GM23338 (cell line): ENCODE results near the gene GALNT11. TPM values are rescaled to one million over a fixed set of nuclear protein-coding genes. Genes with fewer than 3 reads are reported as not detected.

Experiments used
- ATAC-seq: fragments of 200-7000 bp; cut with Tn5 transposase; 3 replicates; pipeline ENCODE4 v1.9.1; 2020
- DNase-seq: peaks from one replicate; pipeline ENCODE4 v3.0.0-alpha.2; 2015; ENCODE audit warnings: low spot score
- H2AFZ ChIP-seq: fragments of 200-600 bp; sonication (generic); 2 replicates; pipeline ENCODE4 v1.8.0; 2016; ENCODE audit warnings: antibody characterized with exemption, mild to moderate bottlenecking, moderate library complexity
- H3F3A ChIP-seq: fragments of 200-600 bp; sonication (generic); replicated peaks from 2 replicates; pipeline ENCODE4 v1.8.0; 2017; ENCODE audit warnings: antibody characterized with exemption, mixed run types, low read depth
- H3K27ac ChIP-seq: fragments of 200-600 bp; sonication (generic); 2 replicates; pipeline ENCODE4 v1.6.1; 2016; ENCODE audit warnings: low read depth
- H3K27me3 ChIP-seq: fragments of 200-600 bp; sonication (generic); 2 replicates; pipeline ENCODE4 v1.8.0; 2016; ENCODE audit warnings: mild to moderate bottlenecking, mixed run types, moderate library complexity; ENCODE audit not compliant: insufficient read depth
- H3K36me3 ChIP-seq: fragments of 200-600 bp; sonication (generic); 2 replicates; pipeline ENCODE4 v1.8.0; 2016; ENCODE audit warnings: mild to moderate bottlenecking; ENCODE audit not compliant: insufficient read depth
- H3K4me1 ChIP-seq: fragments of 200-600 bp; sonication (generic); 2 replicates; pipeline ENCODE4 v1.8.0; 2016; ENCODE audit warnings: mild to moderate bottlenecking, moderate library complexity; ENCODE audit not compliant: insufficient read depth
- H3K4me2 ChIP-seq: fragments of 200-600 bp; sonication (generic); 2 replicates; pipeline ENCODE4 v1.7.1; 2017; ENCODE audit warnings: mixed run types
- H3K4me3 ChIP-seq: fragments of 200-600 bp; sonication (generic); 2 replicates; pipeline ENCODE4 v1.6.1; 2016; ENCODE audit warnings: mixed run types
- H3K79me2 ChIP-seq: fragments of 200-600 bp; sonication (generic); replicated peaks from 2 replicates; pipeline ENCODE4 v1.8.0; 2017; ENCODE audit warnings: mild to moderate bottlenecking; ENCODE audit not compliant: insufficient read depth
- H3K9me2 ChIP-seq: fragments of 200-600 bp; sonication (generic); 2 replicates; pipeline ENCODE4 v1.8.0; 2017; ENCODE audit not compliant: insufficient read depth
- H4K20me1 ChIP-seq: fragments of 200-600 bp; sonication (generic); replicated peaks from 2 replicates; pipeline ENCODE4 v1.8.0; 2017; ENCODE audit warnings: mild to moderate bottlenecking; ENCODE audit not compliant: insufficient read depth
- H3K27ac Mint-ChIP-seq: 2 replicates; pipeline ENCODE4 v1.8.0; 2020; ENCODE audit warnings: inconsistent platforms, mild to moderate bottlenecking, moderate library complexity, mixed read lengths
- H3K27me3 Mint-ChIP-seq: 3 replicates; pipeline ENCODE4 v1.8.0; 2022; ENCODE audit warnings: low read depth, mild to moderate bottlenecking, moderate library complexity, mixed read lengths, inconsistent platforms; ENCODE audit not compliant: insufficient read depth, poor library complexity
- H3K36me3 Mint-ChIP-seq: 3 replicates; pipeline ENCODE4 v1.8.0; 2021; ENCODE audit warnings: low read depth, mild to moderate bottlenecking, inconsistent platforms, moderate library complexity, mixed read lengths
- H3K4me1 Mint-ChIP-seq: 3 replicates; pipeline ENCODE4 v1.8.0; 2020; ENCODE audit warnings: mild to moderate bottlenecking, inconsistent platforms, mixed read lengths
- H3K4me3 Mint-ChIP-seq: 3 replicates; pipeline ENCODE4 v1.8.0; 2021; ENCODE audit warnings: moderate library complexity, mild to moderate bottlenecking, inconsistent platforms, mixed read lengths
- H3K9me3 Mint-ChIP-seq: 3 replicates; pipeline ENCODE4 v1.8.0; 2020; ENCODE audit warnings: moderate library complexity, mild to moderate bottlenecking, inconsistent platforms, mixed read lengths
- CREB1 ChIP-seq: fragments of 250-450 bp; sonication (Bioruptor Pico); IDR thresholded peaks from 2 replicates; pipeline ENCODE4 v1.5.0; 2020; ENCODE audit warnings: low read depth, mild to moderate bottlenecking, moderate library complexity
- ETS1 ChIP-seq: IDR thresholded peaks from 2 replicates; pipeline ENCODE4 v1.6.1; 2016; ENCODE audit warnings: antibody characterized with exemption
- EZH2 ChIP-seq: fragments of 200-600 bp; sonication (generic); IDR thresholded peaks from one replicate; pipeline ENCODE4 v1.8.0; 2017; ENCODE audit warnings: antibody characterized with exemption, mild to moderate bottlenecking, low read depth; ENCODE audit not compliant: unreplicated experiment
- EZH2phosphoT487 ChIP-seq: fragments of 200-600 bp; sonication (generic); IDR thresholded peaks from one replicate; pipeline ENCODE4 v1.8.1; 2018; ENCODE audit warnings: antibody characterized with exemption; ENCODE audit not compliant: unreplicated experiment
- JUNB ChIP-seq: IDR thresholded peaks from one replicate; pipeline ENCODE4 v1.6.1; 2016; ENCODE audit warnings: antibody characterized with exemption; ENCODE audit not compliant: unreplicated experiment
- NANOG ChIP-seq: IDR thresholded peaks from 2 replicates; pipeline ENCODE4 v1.6.1; 2016; ENCODE audit warnings: antibody characterized with exemption, borderline replicate concordance
- POLR2AphosphoS5 ChIP-seq: IDR thresholded peaks from 2 replicates; pipeline ENCODE4 v1.6.1; 2016; ENCODE audit warnings: antibody characterized with exemption, low read depth
- STAT1 ChIP-seq: IDR thresholded peaks from one replicate; pipeline ENCODE4 v1.6.1; 2016; ENCODE audit warnings: antibody characterized with exemption; ENCODE audit not compliant: unreplicated experiment
- ZNF114 ChIP-seq: fragments of 250-450 bp; sonication (Bioruptor Pico); IDR thresholded peaks from 2 replicates; pipeline ENCODE4 v1.5.0; 2020; ENCODE audit warnings: mild to moderate bottlenecking, moderate library complexity
- ZNF331 ChIP-seq: fragments of 250-450 bp; sonication (Bioruptor Pico); IDR thresholded peaks from 2 replicates; pipeline ENCODE4 v1.5.0; 2020; ENCODE audit warnings: low read depth, mild to moderate bottlenecking, moderate library complexity
- polyA plus RNA-seq: library from polyadenylated mRNA; unstranded; fragments of >200 nt; fragmentation: Nextera tagmentation; extraction: Ambion mirVana; gene quantifications from 2 replicates; pipeline ENCODE4 v1.2.1, GENCODE V29; 2016
- total RNA-seq: library from RNA; depleted of rRNA; stranded (reverse); fragments of >200 nt; shearing (Covaris generic); gene quantifications from 2 replicates; pipeline ENCODE4 v1.2.3, GENCODE V29; 2014
- TF ChIP-seq, protein P1 (sequence below): IDR thresholded peaks from one replicate; pipeline ENCODE4 v1.6.1; 2018; ENCODE audit warnings: antibody characterized with exemption; ENCODE audit not compliant: unreplicated experiment
- TF ChIP-seq, protein P2 (sequence below), 2 experiments: fragments of 200-600 bp in 1 of 2; sonication (generic) in 1 of 2; conservative IDR thresholded peaks; 2 replicates each; pipeline versions ENCODE4 v1.5.1 to v1.6.1; 2016 to 2017; ENCODE audit warnings: antibody characterized with exemption in 2 of 2, low read depth in 2 of 2, mild to moderate bottlenecking in 2 of 2, moderate library complexity in 1 of 2
- TF ChIP-seq, protein P3 (sequence below): fragments of 250-450 bp; sonication (Bioruptor Pico); IDR thresholded peaks from 2 replicates; pipeline ENCODE4 v1.5.0; 2020; ENCODE audit warnings: mild to moderate bottlenecking, moderate library complexity

Gene GALNT11
- total and polyA plus RNA-seq, 2 experiments from 2014 or later: 16.1 to 33.6 TPM

DNA sequence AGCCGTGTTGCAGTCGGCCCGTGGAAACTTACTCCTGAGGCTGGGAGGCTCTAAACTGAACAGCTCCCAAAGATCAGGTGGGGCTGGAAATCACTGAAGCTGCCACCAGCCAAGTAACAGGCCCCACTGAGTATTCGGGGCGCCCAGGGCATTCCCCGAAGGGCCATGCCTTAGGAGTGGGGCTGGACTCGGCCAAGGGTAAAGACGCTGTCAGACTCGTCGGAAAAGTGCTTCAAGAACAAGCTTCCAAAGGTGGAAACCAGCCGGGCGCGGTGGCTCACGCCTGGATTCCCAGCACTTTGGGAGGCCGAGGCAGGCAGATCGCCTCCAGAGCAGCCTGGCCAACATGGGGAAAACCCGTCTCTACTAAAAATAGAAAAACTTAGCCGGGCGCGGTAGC lies 102.8 kb downstream of the GALNT11 start:
- no peak for ATAC-seq
- no peak overlapping the region for H3K27ac Mint-ChIP-seq
- H3K36me3 ChIP-seq: no peaks in the 10 kb centered on the region

More for the DNA sequence above, 102.8 kb downstream of the GALNT11 start:
- H3K4me1 ChIP-seq: no peaks in the 10 kb centered on the region
- no peaks in the 10 kb centered on the region for H3K79me2 ChIP-seq
- Mint-ChIP-seq H3K36me3 (peaks cover 42% of the 10 kb centered on the region), H3K4me3 (no peak overlapping the region), H3K27me3 (peaks cover 10% of the 10 kb centered on the region), H3K9me3 (peaks cover 5% of the 10 kb centered on the region; the same call in 2 of the 3 replicates), H3K4me1 (no peaks in the 10 kb centered on the region; the same call in 1 of the 3 replicates)
- DNase-seq: no peak
- no peak overlapping the region for H3K4me2 ChIP-seq
- no peak for TF ChIP-seq ZNF331 (CRISPR knock-in tag)
- TF ChIP-seq ZNF114 (CRISPR knock-in tag): no peak
- no peak for TF ChIP-seq ETS1
- no peak for TF ChIP-seq STAT1
- TF ChIP-seq, protein P1, sequence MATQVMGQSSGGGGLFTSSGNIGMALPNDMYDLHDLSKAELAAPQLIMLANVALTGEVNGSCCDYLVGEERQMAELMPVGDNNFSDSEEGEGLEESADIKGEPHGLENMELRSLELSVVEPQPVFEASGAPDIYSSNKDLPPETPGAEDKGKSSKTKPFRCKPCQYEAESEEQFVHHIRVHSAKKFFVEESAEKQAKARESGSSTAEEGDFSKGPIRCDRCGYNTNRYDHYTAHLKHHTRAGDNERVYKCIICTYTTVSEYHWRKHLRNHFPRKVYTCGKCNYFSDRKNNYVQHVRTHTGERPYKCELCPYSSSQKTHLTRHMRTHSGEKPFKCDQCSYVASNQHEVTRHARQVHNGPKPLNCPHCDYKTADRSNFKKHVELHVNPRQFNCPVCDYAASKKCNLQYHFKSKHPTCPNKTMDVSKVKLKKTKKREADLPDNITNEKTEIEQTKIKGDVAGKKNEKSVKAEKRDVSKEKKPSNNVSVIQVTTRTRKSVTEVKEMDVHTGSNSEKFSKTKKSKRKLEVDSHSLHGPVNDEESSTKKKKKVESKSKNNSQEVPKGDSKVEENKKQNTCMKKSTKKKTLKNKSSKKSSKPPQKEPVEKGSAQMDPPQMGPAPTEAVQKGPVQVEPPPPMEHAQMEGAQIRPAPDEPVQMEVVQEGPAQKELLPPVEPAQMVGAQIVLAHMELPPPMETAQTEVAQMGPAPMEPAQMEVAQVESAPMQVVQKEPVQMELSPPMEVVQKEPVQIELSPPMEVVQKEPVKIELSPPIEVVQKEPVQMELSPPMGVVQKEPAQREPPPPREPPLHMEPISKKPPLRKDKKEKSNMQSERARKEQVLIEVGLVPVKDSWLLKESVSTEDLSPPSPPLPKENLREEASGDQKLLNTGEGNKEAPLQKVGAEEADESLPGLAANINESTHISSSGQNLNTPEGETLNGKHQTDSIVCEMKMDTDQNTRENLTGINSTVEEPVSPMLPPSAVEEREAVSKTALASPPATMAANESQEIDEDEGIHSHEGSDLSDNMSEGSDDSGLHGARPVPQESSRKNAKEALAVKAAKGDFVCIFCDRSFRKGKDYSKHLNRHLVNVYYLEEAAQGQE: no peak
- TF ChIP-seq CREB1 (CRISPR knock-in tag): no peak
- TF ChIP-seq, protein P2, sequence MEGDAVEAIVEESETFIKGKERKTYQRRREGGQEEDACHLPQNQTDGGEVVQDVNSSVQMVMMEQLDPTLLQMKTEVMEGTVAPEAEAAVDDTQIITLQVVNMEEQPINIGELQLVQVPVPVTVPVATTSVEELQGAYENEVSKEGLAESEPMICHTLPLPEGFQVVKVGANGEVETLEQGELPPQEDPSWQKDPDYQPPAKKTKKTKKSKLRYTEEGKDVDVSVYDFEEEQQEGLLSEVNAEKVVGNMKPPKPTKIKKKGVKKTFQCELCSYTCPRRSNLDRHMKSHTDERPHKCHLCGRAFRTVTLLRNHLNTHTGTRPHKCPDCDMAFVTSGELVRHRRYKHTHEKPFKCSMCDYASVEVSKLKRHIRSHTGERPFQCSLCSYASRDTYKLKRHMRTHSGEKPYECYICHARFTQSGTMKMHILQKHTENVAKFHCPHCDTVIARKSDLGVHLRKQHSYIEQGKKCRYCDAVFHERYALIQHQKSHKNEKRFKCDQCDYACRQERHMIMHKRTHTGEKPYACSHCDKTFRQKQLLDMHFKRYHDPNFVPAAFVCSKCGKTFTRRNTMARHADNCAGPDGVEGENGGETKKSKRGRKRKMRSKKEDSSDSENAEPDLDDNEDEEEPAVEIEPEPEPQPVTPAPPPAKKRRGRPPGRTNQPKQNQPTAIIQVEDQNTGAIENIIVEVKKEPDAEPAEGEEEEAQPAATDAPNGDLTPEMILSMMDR (conservative IDR thresholded peaks at IDR 0.05; ENCODE audit: low read depth in 2 of 2): no peak
- TF ChIP-seq, protein P3, sequence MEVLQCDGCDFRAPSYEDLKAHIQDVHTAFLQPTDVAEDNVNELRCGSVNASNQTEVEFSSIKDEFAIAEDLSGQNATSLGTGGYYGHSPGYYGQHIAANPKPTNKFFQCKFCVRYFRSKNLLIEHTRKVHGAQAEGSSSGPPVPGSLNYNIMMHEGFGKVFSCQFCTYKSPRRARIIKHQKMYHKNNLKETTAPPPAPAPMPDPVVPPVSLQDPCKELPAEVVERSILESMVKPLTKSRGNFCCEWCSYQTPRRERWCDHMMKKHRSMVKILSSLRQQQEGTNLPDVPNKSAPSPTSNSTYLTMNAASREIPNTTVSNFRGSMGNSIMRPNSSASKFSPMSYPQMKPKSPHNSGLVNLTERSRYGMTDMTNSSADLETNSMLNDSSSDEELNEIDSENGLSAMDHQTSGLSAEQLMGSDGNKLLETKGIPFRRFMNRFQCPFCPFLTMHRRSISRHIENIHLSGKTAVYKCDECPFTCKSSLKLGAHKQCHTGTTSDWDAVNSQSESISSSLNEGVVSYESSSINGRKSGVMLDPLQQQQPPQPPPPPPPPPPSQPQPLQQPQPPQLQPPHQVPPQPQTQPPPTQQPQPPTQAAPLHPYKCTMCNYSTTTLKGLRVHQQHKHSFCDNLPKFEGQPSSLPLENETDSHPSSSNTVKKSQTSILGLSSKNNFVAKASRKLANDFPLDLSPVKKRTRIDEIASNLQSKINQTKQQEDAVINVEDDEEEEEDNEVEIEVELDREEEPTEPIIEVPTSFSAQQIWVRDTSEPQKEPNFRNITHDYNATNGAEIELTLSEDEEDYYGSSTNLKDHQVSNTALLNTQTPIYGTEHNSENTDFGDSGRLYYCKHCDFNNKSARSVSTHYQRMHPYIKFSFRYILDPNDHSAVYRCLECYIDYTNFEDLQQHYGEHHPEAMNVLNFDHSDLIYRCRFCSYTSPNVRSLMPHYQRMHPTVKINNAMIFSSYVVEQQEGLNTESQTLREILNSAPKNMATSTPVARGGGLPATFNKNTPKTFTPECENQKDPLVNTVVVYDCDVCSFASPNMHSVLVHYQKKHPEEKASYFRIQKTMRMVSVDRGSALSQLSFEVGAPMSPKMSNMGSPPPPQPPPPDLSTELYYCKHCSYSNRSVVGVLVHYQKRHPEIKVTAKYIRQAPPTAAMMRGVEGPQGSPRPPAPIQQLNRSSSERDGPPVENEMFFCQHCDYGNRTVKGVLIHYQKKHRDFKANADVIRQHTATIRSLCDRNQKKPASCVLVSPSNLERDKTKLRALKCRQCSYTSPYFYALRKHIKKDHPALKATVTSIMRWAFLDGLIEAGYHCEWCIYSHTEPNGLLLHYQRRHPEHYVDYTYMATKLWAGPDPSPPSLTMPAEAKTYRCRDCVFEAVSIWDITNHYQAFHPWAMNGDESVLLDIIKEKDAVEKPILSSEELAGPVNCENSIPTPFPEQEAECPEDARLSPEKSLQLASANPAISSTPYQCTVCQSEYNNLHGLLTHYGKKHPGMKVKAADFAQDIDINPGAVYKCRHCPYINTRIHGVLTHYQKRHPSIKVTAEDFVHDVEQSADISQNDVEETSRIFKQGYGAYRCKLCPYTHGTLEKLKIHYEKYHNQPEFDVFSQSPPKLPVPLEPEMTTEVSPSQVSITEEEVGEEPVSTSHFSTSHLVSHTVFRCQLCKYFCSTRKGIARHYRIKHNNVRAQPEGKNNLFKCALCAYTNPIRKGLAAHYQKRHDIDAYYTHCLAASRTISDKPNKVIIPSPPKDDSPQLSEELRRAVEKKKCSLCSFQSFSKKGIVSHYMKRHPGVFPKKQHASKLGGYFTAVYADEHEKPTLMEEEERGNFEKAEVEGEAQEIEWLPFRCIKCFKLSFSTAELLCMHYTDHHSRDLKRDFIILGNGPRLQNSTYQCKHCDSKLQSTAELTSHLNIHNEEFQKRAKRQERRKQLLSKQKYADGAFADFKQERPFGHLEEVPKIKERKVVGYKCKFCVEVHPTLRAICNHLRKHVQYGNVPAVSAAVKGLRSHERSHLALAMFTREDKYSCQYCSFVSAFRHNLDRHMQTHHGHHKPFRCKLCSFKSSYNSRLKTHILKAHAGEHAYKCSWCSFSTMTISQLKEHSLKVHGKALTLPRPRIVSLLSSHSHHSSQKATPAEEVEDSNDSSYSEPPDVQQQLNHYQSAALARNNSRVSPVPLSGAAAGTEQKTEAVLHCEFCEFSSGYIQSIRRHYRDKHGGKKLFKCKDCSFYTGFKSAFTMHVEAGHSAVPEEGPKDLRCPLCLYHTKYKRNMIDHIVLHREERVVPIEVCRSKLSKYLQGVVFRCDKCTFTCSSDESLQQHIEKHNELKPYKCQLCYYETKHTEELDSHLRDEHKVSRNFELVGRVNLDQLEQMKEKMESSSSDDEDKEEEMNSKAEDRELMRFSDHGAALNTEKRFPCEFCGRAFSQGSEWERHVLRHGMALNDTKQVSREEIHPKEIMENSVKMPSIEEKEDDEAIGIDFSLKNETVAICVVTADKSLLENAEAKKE: no peak
- TF ChIP-seq NANOG: no peak
- TF ChIP-seq POLR2AphosphoS5: no peak
- no peak for TF ChIP-seq EZH2phosphoT487
- TF ChIP-seq EZH2: no peak
- no peak for TF ChIP-seq JUNB
- H3K27ac ChIP-seq: no peak overlapping the region
- H3K9me2 ChIP-seq: no peaks in the 10 kb centered on the region
- no peaks in the 10 kb centered on the region for H4K20me1 ChIP-seq
- H2AFZ ChIP-seq: no peak overlapping the region
- H3K27me3 ChIP-seq: no peaks in the 10 kb centered on the region
- H3K4me3 ChIP-seq: no peak overlapping the region
- no peaks in the 10 kb centered on the region for H3F3A ChIP-seq
